GM11168 (cell line): ENCODE results near the gene NOD1.
"Not testable (repeated sequence)": the region's sequence is repeated elsewhere in the genome, so short reads cannot be mapped to it uniquely, and the experiment has no call there.

ENCODE experiments used
- in situ Hi-C: fragments of 300-500 bp; cut with MboI; formaldehyde crosslinking; loops from one replicate; pipeline ENCODE4 v1.12.0; 2022; ENCODE audit warnings: low sequenced_read_pairs; ENCODE audit not compliant: unreplicated experiment

Gene NOD1

GRCh38 chr7:30478349-30479201 lies at the start of gene NOD1:
Gene NOD1 (minus strand): TSS chr7:30478784. CDS start chr7:30456921, 21,863 bp downstream.
- in situ Hi-C loops = no loop called here

- in situ Hi-C loops = not testable (repeated sequence)
Measured at GRCh38 chr7:30527297-30527696, 48.7 kb upstream of the NOD1 start.

- in situ Hi-C loops = no loop called here
Measured at GRCh38 chr7:30526163-30526562, 47.6 kb upstream of the NOD1 start.

- in situ Hi-C loops = no loop called here
Measured at GRCh38 chr7:30525429-30525828, 46.8 kb upstream of the NOD1 start.

GRCh38 chr7:30524545-30524944 lies 46.0 kb upstream of the NOD1 start:
- in situ Hi-C loops = no loop called here

GRCh38 chr7:30523466-30523865 lies 44.9 kb upstream of the NOD1 start:
- in situ Hi-C loops = no loop called here

GRCh38 chr7:30522159-30522558 lies 43.6 kb upstream of the NOD1 start:
- in situ Hi-C loops = no loop called here

- in situ Hi-C loops = no loop called here
Measured at GRCh38 chr7:30521532-30521931, 42.9 kb upstream of the NOD1 start.

- in situ Hi-C loops = no loop called here
Measured at GRCh38 chr7:30519122-30519521, 40.5 kb upstream of the NOD1 start.

- in situ Hi-C loops = no loop called here
Measured at GRCh38 chr7:30515761-30516160, 37.2 kb upstream of the NOD1 start.

GRCh38 chr7:30514776-30515175 lies 36.2 kb upstream of the NOD1 start:
- in situ Hi-C loops = no loop called here

- in situ Hi-C loops = no loop called here
Measured at GRCh38 chr7:30514177-30514576, 35.6 kb upstream of the NOD1 start.

GRCh38 chr7:30513762-30514161 lies 35.2 kb upstream of the NOD1 start:
- in situ Hi-C loops = no loop called here

- in situ Hi-C loops = no loop called here
Measured at GRCh38 chr7:30511973-30512662, 33.5 kb upstream of the NOD1 start.

- in situ Hi-C loops = no loop called here
Measured at GRCh38 chr7:30511494-30511893, 32.9 kb upstream of the NOD1 start.

GRCh38 chr7:30510124-30511075 lies 31.8 kb upstream of the NOD1 start:
- in situ Hi-C loops = no loop called here

- in situ Hi-C loops = loop anchor here (10.0 kb wide), 1 partner anchor 55 kb away; no protein-coding TSS in a partner anchor
Measured at GRCh38 chr7:30509171-30509857, 30.7 kb upstream of the NOD1 start.

GRCh38 chr7:30507346-30507900 lies 28.8 kb upstream of the NOD1 start:
- in situ Hi-C loops = loop anchor here (10.0 kb wide), 1 partner anchor 57 kb away; no protein-coding TSS in a partner anchor

GRCh38 chr7:30505174-30505697 lies 26.7 kb upstream of the NOD1 start:
- in situ Hi-C loops = loop anchor here (10.0 kb wide), 1 partner anchor 60 kb away; no protein-coding TSS in a partner anchor
